H1 (cell line): ENCODE data around the gene NABP2.

Experiments
- BCL11A ChIP-seq, 2 experiments: IDR thresholded peaks; one replicate each; pipeline ENCODE4 v1.6.1; 2011; ENCODE audit warnings: low read depth in 2 of 2, low read length in 2 of 2, mild to moderate bottlenecking in 2 of 2
- JUN ChIP-seq: IDR thresholded peaks from 2 replicates; pipeline ENCODE4 v1.6.1; 2011; ENCODE audit warnings: low read depth, mild to moderate bottlenecking, improper control_type of control experiment, low read length
- SUZ12 ChIP-seq: fragments of 200-600 bp; sonication (generic); IDR thresholded peaks from 2 replicates; pipeline ENCODE4 v1.6.1; 2012; ENCODE audit warnings: mild to moderate bottlenecking, inconsistent platforms, low read length, moderate library complexity, mixed read lengths
- TEAD4 ChIP-seq: IDR thresholded peaks from 2 replicates; pipeline ENCODE4 v1.6.1; 2012; ENCODE audit warnings: low read depth, low read length, inconsistent platforms, mixed read lengths

DNA sequence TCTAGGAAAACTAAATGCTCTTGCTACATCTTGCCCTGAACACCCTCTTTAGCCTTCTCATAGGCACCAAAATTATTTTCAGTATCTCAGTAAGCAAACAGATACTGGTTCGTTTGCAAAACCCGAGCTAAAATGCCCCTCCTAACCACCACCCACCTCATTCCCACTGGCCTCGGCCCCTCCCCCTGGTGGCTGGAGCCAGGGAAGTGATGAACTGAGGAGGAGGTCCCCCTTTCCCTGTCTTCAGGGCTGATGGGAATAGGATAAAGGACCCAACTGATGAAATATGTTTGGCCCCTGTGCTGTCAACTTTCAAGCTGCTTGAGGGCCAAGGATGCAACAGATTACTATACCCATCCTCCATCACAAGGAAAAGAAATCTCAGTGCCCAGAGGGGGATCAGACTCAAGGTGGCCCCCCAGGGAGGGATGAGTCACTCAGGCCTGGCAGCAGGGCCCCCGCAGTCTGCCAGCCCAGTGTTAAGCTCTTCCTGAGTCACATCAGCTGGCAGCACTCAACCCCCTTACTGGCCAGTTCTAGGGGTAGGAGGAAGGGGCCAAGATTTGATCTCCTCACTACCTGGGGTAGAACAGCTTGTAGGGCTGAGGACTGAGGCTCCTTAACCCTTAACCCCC, 32.3 kb downstream of the NABP2 start:
- TF ChIP-seq JUN = no peak
- no peak for TF ChIP-seq TEAD4
- no peak for TF ChIP-seq BCL11A (IDR thresholded peaks at IDR 0.05; ENCODE audit: low read depth in 2 of 2, low read length in 2 of 2)
- no peak for TF ChIP-seq SUZ12
